Right cardiac atrium (tissue), 5 donors: Measurements from ENCODE around the gene PTER. TPM values are rescaled to one million over a fixed set of nuclear protein-coding genes. Genes with fewer than 3 reads are reported as not detected.
A peak's percentile ranks its signal among the peaks of the same experiment; 100 is the strongest.

Experiments
- ATAC-seq, 2 donors: fragments of 200-7000 bp; cut with Tn5 transposase; one replicate each; pipeline versions ENCODE4 v1.8.0 to v1.9.1; 2020; ENCODE audit warnings: moderate library complexity in 2 of 2, mild to moderate bottlenecking in 1 of 2
- DNase-seq, 3 donors: peaks; one replicate each; pipeline ENCODE4 v3.0.0-alpha.2; 2020
- H3K27ac ChIP-seq: one replicate; pipeline ENCODE4 v1.5.1; 2013; ENCODE audit warnings: mild to moderate bottlenecking, low read length, control low read depth, moderate library complexity
- H3K27me3 ChIP-seq: one replicate; pipeline ENCODE4 v1.6.1; 2013; ENCODE audit not compliant: control insufficient read depth, insufficient read depth
- H3K4me1 ChIP-seq: one replicate; pipeline ENCODE4 v1.6.1; 2013; ENCODE audit warnings: low read length; ENCODE audit not compliant: control insufficient read depth, insufficient read depth
- H3K4me3 ChIP-seq: one replicate; pipeline ENCODE4 v1.5.1; 2013; ENCODE audit warnings: low read length, control low read depth
- H3K9me3 ChIP-seq: one replicate; pipeline ENCODE4 v1.6.1; 2013; ENCODE audit warnings: low read length; ENCODE audit not compliant: control insufficient read depth
- WGBS: extraction: QIAGEN DNeasy Blood & Tissue Kit; methylation state at CpG from one replicate; pipeline ENCODE4 v1.1.7; 2013; 5-methylcytosine and 5-hydroxymethylcytosine counted together
- intact Hi-C, 4 donors: fragments of 100-400 bp; cut with DNase I; formaldehyde crosslinking; loops; one replicate each; pipeline versions ENCODE4 v1.11.0 to v1.14.0; 2022 to 2023
- polyA plus RNA-seq: library from polyadenylated mRNA; stranded (reverse); fragments of 200-250 nt; gene quantifications from one replicate; pipeline ENCODE4 v1.2.3, GENCODE V29; 2013
- total RNA-seq, 4 donors: library from RNA; stranded (reverse); fragmentation: NEBNext Ultra II Directional; extraction: Animal tissue kit (Norgen Biotek cat#: 25700); gene quantifications; one replicate each; pipeline ENCODE4 v1.2.1, GENCODE V29; 2021
- donor health status: healthy with polysubstance abuse.
- donor health status: DM: no; HTN: yes; CAD: no.
- donor health status: DM: no; HTN: no; CAD: no.
- donor health status: DM: no; HTN: yes; CAD: no; lungs with severe emphysema.
- donor health status: DM: yes; HTN: yes; CAD: no.

The PTER gene
- total and polyA plus RNA-seq, 5 donors: 10.1 to 31.2 (median 23.8) TPM

DNA sequence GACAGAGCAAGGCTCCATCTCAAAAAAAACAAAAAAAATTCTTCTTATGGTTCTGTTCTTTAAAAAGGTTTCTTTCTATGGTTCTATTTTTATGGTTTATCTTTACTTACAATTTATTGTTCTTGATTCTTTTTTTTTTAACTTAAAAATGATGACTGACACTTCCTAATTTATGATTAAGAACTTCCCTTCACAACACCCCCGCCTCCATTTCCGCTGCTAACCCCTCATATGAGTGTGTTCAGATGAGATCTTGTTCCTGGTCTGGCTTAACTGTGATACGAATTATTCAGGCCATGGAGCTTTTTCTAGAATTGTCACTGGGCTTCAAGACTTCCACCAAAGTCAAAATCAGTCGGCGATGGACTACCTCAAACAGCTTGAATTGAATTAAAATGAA is 33.9 kb downstream of the PTER start:
- 70% methylated on average over 5 of the region's 5 CpGs for WGBS

GRCh38 chr10:16472828-16473227 is 36.0 kb downstream of the PTER start:
- Histone ChIP-seq H3K9me3 (no peaks in the 10 kb centered on the region), H3K27me3 (no peaks in the 10 kb centered on the region), H3K27ac (no peak overlapping the region), H3K4me3 (no peak overlapping the region), H3K4me1 (no peaks in the 10 kb centered on the region)
- 88% methylated on average over 3 of the region's 3 CpGs for WGBS
- intact Hi-C loops: no loop called here
- ATAC-seq: no peak
- no peak for DNase-seq

More for the DNA sequence above, 33.9 kb downstream of the PTER start:
- no peak for DNase-seq
- Histone ChIP-seq H3K27me3 (no peaks in the 10 kb centered on the region), H3K4me1 (no peaks in the 10 kb centered on the region), H3K4me3 (no peak overlapping the region), H3K27ac (no peak overlapping the region), H3K9me3 (no peaks in the 10 kb centered on the region)
- intact Hi-C loops: no loop called here
- ATAC-seq: no peak

DNA sequence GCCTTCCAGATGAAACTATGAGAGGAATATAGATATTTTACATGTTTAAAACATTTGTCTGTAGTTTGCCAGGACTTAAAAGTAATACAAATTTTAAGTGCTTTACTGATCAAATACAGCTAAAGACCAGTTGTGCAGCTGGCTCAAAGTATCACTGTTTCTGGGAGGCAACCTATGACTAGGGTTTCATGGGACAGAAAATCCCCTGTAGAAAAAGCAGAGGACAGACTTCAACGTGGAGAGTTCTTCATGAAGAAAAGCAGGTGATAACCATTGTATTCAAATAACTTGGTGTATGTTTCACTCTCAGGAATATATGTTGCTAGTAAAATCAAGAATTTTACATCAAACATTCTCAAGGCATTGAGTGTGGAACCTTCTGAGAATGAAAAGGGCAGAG is 40.9 kb downstream of the PTER start:
- intact Hi-C loops: no loop called here
- DNase-seq (no peak), ATAC-seq (no peak)
- Histone ChIP-seq H3K27me3 (no peaks in the 10 kb centered on the region), H3K9me3 (no peaks in the 10 kb centered on the region), H3K4me3 (no peak overlapping the region), H3K27ac (no peak overlapping the region), H3K4me1 (peaks cover 4% of the 10 kb centered on the region)
- 78% methylated on average over 1 of the region's 1 CpG for WGBS

GRCh38 chr10:16478801-16479200 is 42.0 kb downstream of the PTER start:
- Histone ChIP-seq H3K4me1 (peaks cover 4% of the 10 kb centered on the region), H3K27me3 (no peaks in the 10 kb centered on the region), H3K27ac (no peak overlapping the region), H3K4me3 (no peak overlapping the region), H3K9me3 (no peaks in the 10 kb centered on the region)
- DNase-seq (no peak), ATAC-seq (no peak)
- intact Hi-C loops: no loop called here
- 83% methylated on average over 4 of the region's 4 CpGs for WGBS

GRCh38 chr10:16481052-16481728 is 44.4 kb downstream of the PTER start:
- H3K27ac ChIP-seq: no peak overlapping the region
- H3K4me3 ChIP-seq: no peak overlapping the region
- peaks cover 4% of the 10 kb centered on the region for H3K4me1 ChIP-seq
- WGBS: 49% methylated on average over 5 of the region's 5 CpGs
- intact Hi-C loops: no loop called here
- no peaks in the 10 kb centered on the region for H3K9me3 ChIP-seq
- no peak for DNase-seq
- ATAC-seq: peak in 1 of 2 donors; percentile 28
- no peaks in the 10 kb centered on the region for H3K27me3 ChIP-seq

- no peaks in the 10 kb centered on the region for H3K9me3 ChIP-seq
- DNase-seq: no peak
- H3K4me3 ChIP-seq: no peak overlapping the region
- intact Hi-C loops: no loop called here
- no peak overlapping the region for H3K27ac ChIP-seq
- WGBS: 90% methylated on average over 11 of the region's 11 CpGs
- H3K4me1 ChIP-seq: peaks cover 4% of the 10 kb centered on the region
- ATAC-seq: no peak
- no peaks in the 10 kb centered on the region for H3K27me3 ChIP-seq
Measured at GRCh38 chr10:16483241-16483917, 46.6 kb downstream of the PTER start.

DNA sequence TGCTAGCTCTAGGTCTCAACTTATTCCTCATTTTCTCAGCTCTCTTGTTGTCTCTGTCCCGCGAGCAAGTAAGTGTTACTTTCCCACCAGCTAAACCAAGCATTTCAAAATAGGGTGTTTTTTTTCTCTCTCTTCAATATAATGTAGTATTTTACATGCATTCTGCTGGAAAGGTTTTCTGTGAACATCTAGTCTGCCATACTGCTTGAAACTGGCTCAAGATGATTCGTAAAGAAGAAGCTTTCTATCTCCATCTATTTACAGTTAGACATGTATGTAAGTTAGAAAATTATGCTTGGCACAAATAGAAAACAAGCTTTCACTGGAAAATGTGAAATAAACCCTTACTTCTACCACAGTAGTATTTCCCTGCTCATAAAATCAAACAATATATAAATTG is 53.7 kb downstream of the PTER start:
- H3K4me3 ChIP-seq: no peak overlapping the region
- no peak for DNase-seq
- intact Hi-C loops: no loop called here
- H3K9me3 ChIP-seq: no peaks in the 10 kb centered on the region
- H3K27ac ChIP-seq: no peak overlapping the region
- 94% methylated on average over 3 of the region's 3 CpGs for WGBS
- H3K4me1 ChIP-seq: no peaks in the 10 kb centered on the region
- no peak for ATAC-seq
- no peaks in the 10 kb centered on the region for H3K27me3 ChIP-seq

GRCh38 chr10:16491933-16492332 is 55.1 kb downstream of the PTER start:
- H3K9me3 ChIP-seq: no peaks in the 10 kb centered on the region
- no peaks in the 10 kb centered on the region for H3K27me3 ChIP-seq
- no peak overlapping the region for H3K4me3 ChIP-seq
- no peak for DNase-seq
- no peak for ATAC-seq
- no peaks in the 10 kb centered on the region for H3K4me1 ChIP-seq
- WGBS: 33% methylated on average over 2 of the region's 2 CpGs
- no peak overlapping the region for H3K27ac ChIP-seq
- intact Hi-C loops: no loop called here

GRCh38 chr10:16493884-16494536 is 57.2 kb downstream of the PTER start:
- DNase-seq (no peak), ATAC-seq (no peak)
- WGBS: 85% methylated on average over 10 of the region's 10 CpGs
- H3K4me1 ChIP-seq: no peaks in the 10 kb centered on the region
- H3K9me3 ChIP-seq: no peaks in the 10 kb centered on the region
- H3K27ac ChIP-seq: no peak overlapping the region
- intact Hi-C loops: no loop called here
- no peak overlapping the region for H3K4me3 ChIP-seq
- H3K27me3 ChIP-seq: no peaks in the 10 kb centered on the region

- Histone ChIP-seq H3K4me3 (no peak overlapping the region), H3K27me3 (no peaks in the 10 kb centered on the region), H3K27ac (no peak overlapping the region), H3K9me3 (no peaks in the 10 kb centered on the region), H3K4me1 (no peaks in the 10 kb centered on the region)
- WGBS: 87% methylated on average over 4 of the region's 4 CpGs
- DNase-seq: no peak
- ATAC-seq: no peak
- intact Hi-C loops: no loop called here
Measured at GRCh38 chr10:16497911-16498310, 61.1 kb downstream of the PTER start.

- Histone ChIP-seq H3K4me1 (no peaks in the 10 kb centered on the region), H3K4me3 (no peak overlapping the region), H3K27ac (no peak overlapping the region), H3K9me3 (no peaks in the 10 kb centered on the region), H3K27me3 (no peaks in the 10 kb centered on the region)
- intact Hi-C loops: no loop called here
- ATAC-seq: no peak
- no peak for DNase-seq
- WGBS: 84% methylated on average over 1 of the region's 1 CpG
Measured at GRCh38 chr10:16505161-16505560, 68.4 kb downstream of the PTER start.
